Mesendoderm (in vitro differentiated cells): ENCODE results near the gene SGIP1.

Experiments used
- DNase-seq: peaks from one replicate; pipeline ENCODE4 v3.0.0; 2013
- H2AK5ac ChIP-seq: 2 replicates; pipeline ENCODE4 v1.6.1; 2013; ENCODE audit warnings: low read length, inconsistent platforms
- H2BK120ac ChIP-seq: 2 replicates; pipeline ENCODE4 v1.6.1; 2013; ENCODE audit warnings: low read depth, mild to moderate bottlenecking, low read length, moderate library complexity, mixed read lengths
- H2BK15ac ChIP-seq: replicated peaks from 2 replicates; pipeline ENCODE4 v1.6.1; 2013; ENCODE audit warnings: low read depth, mild to moderate bottlenecking, moderate library complexity
- H2BK5ac ChIP-seq: 2 replicates; pipeline ENCODE4 v1.6.1; 2013; ENCODE audit warnings: low read length, inconsistent platforms
- H3K18ac ChIP-seq: 2 replicates; pipeline ENCODE4 v1.6.1; 2013; ENCODE audit warnings: mild to moderate bottlenecking, low read length, mixed read lengths
- H3K23ac ChIP-seq: one replicate; pipeline ENCODE4 v1.6.1; 2013; ENCODE audit warnings: low read length
- H3K27ac ChIP-seq: 2 replicates; pipeline ENCODE4 v1.5.1; 2013; ENCODE audit warnings: low read depth, mild to moderate bottlenecking, inconsistent platforms, low read length, moderate library complexity
- H3K27me3 ChIP-seq: 2 replicates; pipeline ENCODE4 v1.6.1; 2013; ENCODE audit warnings: low read length, control low read depth, mild to moderate bottlenecking, inconsistent platforms; ENCODE audit not compliant: insufficient read depth, poor library complexity
- H3K36me3 ChIP-seq: 2 replicates; pipeline ENCODE4 v1.6.1; 2013; ENCODE audit warnings: low read length, inconsistent platforms; ENCODE audit not compliant: control insufficient read depth, insufficient read depth
- H3K4ac ChIP-seq: one replicate; pipeline ENCODE4 v1.6.1; 2013; ENCODE audit warnings: low read depth, mild to moderate bottlenecking, low read length, moderate library complexity
- H3K4me1 ChIP-seq: 2 replicates; pipeline ENCODE4 v1.6.1; 2013; ENCODE audit warnings: low read depth, low read length, inconsistent platforms; ENCODE audit not compliant: control insufficient read depth
- H3K4me2 ChIP-seq: 2 replicates; pipeline ENCODE4 v1.6.1; 2013; ENCODE audit warnings: low read length
- H3K4me3 ChIP-seq: 2 replicates; pipeline ENCODE4 v1.5.1; 2013; ENCODE audit warnings: mild to moderate bottlenecking, low read length
- H3K56ac ChIP-seq: one replicate; pipeline ENCODE4 v1.6.1; 2013; ENCODE audit warnings: low read length
- H3K79me1 ChIP-seq: 2 replicates; pipeline ENCODE4 v1.6.1; 2013; ENCODE audit warnings: low read length, inconsistent platforms
- H3K79me2 ChIP-seq: 2 replicates; pipeline ENCODE4 v1.6.1; 2013; ENCODE audit warnings: mild to moderate bottlenecking, low read length; ENCODE audit not compliant: control insufficient read depth, insufficient read depth
- H3K9ac ChIP-seq: 2 replicates; pipeline ENCODE4 v1.6.1; 2013; ENCODE audit warnings: low read length, inconsistent platforms
- H4K5ac ChIP-seq: one replicate; pipeline ENCODE4 v1.6.1; 2013; ENCODE audit warnings: low read length
- H4K8ac ChIP-seq: one replicate; pipeline ENCODE4 v1.6.1; 2013; ENCODE audit warnings: low read depth, mild to moderate bottlenecking, control low read depth, low read length, moderate library complexity
- WGBS: extraction: QIAGEN DNeasy Blood & Tissue Kit; methylation state at CpG from one replicate; pipeline ENCODE4 v1.1.7; 2013; ENCODE audit warnings: low lambda C conversion rate, missing lambda C conversion rate; ENCODE audit not compliant: insufficient coverage; ENCODE audit errors: extremely low coverage; 5-methylcytosine and 5-hydroxymethylcytosine counted together

SGIP1 gene

GRCh38 chr1:66752000-66752592 is 218.1 kb downstream of the SGIP1 start, which contains the start of gene DYNLT5:
TSS of gene DYNLT5 (plus strand) at chr1:66752459. CDS start at chr1:66754659, 2,200 bp downstream.
- Histone ChIP-seq H3K36me3 (no peaks in the 10 kb centered on the region), H4K5ac (no peak within 1 kb of the TSS), H4K8ac (no peak within 1 kb of the TSS), H3K4ac (no peak within 1 kb of the TSS), H3K27ac (no peak within 1 kb of the TSS), H3K23ac (no peak within 1 kb of the TSS), H2BK120ac (no peak within 1 kb of the TSS), H3K18ac (no peak within 1 kb of the TSS), H2BK15ac (no peak within 1 kb of the TSS), H2BK5ac (no peak within 1 kb of the TSS), H3K79me1 (no peaks in the 10 kb centered on the region), H3K4me1 (peaks cover 2% of the 10 kb centered on the region), H3K9ac (peak within 1 kb of the TSS; percentile 10), H3K4me2 (peak within 1 kb of the TSS; percentile 75), H3K4me3 (peak within 1 kb of the TSS; percentile 13), H2AK5ac (no peak within 1 kb of the TSS), H3K27me3 (no peaks in the 10 kb centered on the region), H3K79me2 (no peaks in the 10 kb centered on the region), H3K56ac (peak within 1 kb of the TSS; percentile 28)
- peak; percentile 80 for DNase-seq
- no CpG with 5 or more reads among the region's 35 CpGs for WGBS

- Histone ChIP-seq H3K9ac (peak overlapping the region; percentile 10), H3K36me3 (no peaks in the 10 kb centered on the region), H3K23ac (no peak overlapping the region), H3K27me3 (no peaks in the 10 kb centered on the region), H2BK15ac (no peak overlapping the region), H3K4me3 (peak overlapping the region; percentile 13), H2BK5ac (no peak overlapping the region), H4K8ac (no peak overlapping the region), H3K27ac (no peak overlapping the region), H3K4me2 (peak overlapping the region; percentile 75), H2BK120ac (no peak overlapping the region), H3K79me2 (no peaks in the 10 kb centered on the region), H2AK5ac (no peak overlapping the region), H3K79me1 (no peaks in the 10 kb centered on the region), H3K4ac (no peak overlapping the region), H3K18ac (no peak overlapping the region), H4K5ac (no peak overlapping the region), H3K56ac (peak overlapping the region; percentile 28), H3K4me1 (peaks cover 2% of the 10 kb centered on the region)
- DNase-seq, result peak; percentile 8
- no CpG with 5 or more reads among the region's 18 CpGs for WGBS
These were observed 218.9 kb downstream of the SGIP1 start for GRCh38 chr1:66752671-66753371.

- Histone ChIP-seq H3K4me1 (no peaks in the 10 kb centered on the region), H3K27ac (no peak overlapping the region), H3K4me3 (no peak overlapping the region), H2BK120ac (no peak overlapping the region), H3K56ac (no peak overlapping the region), H2BK5ac (no peak overlapping the region), H3K79me2 (no peaks in the 10 kb centered on the region), H4K8ac (no peak overlapping the region), H3K36me3 (no peaks in the 10 kb centered on the region), H3K79me1 (no peaks in the 10 kb centered on the region), H4K5ac (no peak overlapping the region), H2BK15ac (no peak overlapping the region), H3K27me3 (no peaks in the 10 kb centered on the region), H2AK5ac (no peak overlapping the region), H3K9ac (no peak overlapping the region), H3K23ac (no peak overlapping the region), H3K4me2 (no peak overlapping the region), H3K18ac (no peak overlapping the region), H3K4ac (no peak overlapping the region)
- no peak for DNase-seq
- no CpG with 5 or more reads among the region's 6 CpGs for WGBS
These were observed 223.8 kb downstream of the SGIP1 start for GRCh38 chr1:66757722-66758240.

- Histone ChIP-seq H3K79me2 (no peaks in the 10 kb centered on the region), H2AK5ac (no peak overlapping the region), H3K27me3 (no peaks in the 10 kb centered on the region), H3K23ac (no peak overlapping the region), H3K9ac (no peak overlapping the region), H3K4me1 (no peaks in the 10 kb centered on the region), H4K8ac (no peak overlapping the region), H3K4ac (no peak overlapping the region), H3K79me1 (no peaks in the 10 kb centered on the region), H3K36me3 (no peaks in the 10 kb centered on the region), H4K5ac (no peak overlapping the region), H2BK15ac (no peak overlapping the region), H3K4me3 (no peak overlapping the region), H2BK5ac (no peak overlapping the region), H2BK120ac (no peak overlapping the region), H3K27ac (no peak overlapping the region), H3K56ac (no peak overlapping the region), H3K18ac (no peak overlapping the region), H3K4me2 (no peak overlapping the region)
- no peak for DNase-seq
- WGBS, result no CpG with 5 or more reads among the region's 1 CpG
These were observed 224.3 kb downstream of the SGIP1 start for GRCh38 chr1:66758241-66758755.

GRCh38 chr1:66760506-66760905 is 226.6 kb downstream of the SGIP1 start:
- H3K27me3 ChIP-seq, result no peaks in the 10 kb centered on the region
- H4K8ac ChIP-seq, result no peak overlapping the region
- H3K27ac ChIP-seq, result no peak overlapping the region
- H3K18ac ChIP-seq, result no peak overlapping the region
- DNase-seq, result no peak
- no peak overlapping the region for H3K23ac ChIP-seq
- H4K5ac ChIP-seq, result no peak overlapping the region
- H2BK15ac ChIP-seq, result no peak overlapping the region
- H3K56ac ChIP-seq, result no peak overlapping the region
- no peaks in the 10 kb centered on the region for H3K79me1 ChIP-seq
- no peak overlapping the region for H3K4ac ChIP-seq
- no peak overlapping the region for H3K4me3 ChIP-seq
- no CpG with 5 or more reads among the region's 1 CpG for WGBS
- H3K79me2 ChIP-seq, result no peaks in the 10 kb centered on the region
- no peak overlapping the region for H2BK120ac ChIP-seq
- H3K36me3 ChIP-seq, result no peaks in the 10 kb centered on the region
- H3K4me1 ChIP-seq, result no peaks in the 10 kb centered on the region
- no peak overlapping the region for H2AK5ac ChIP-seq
- no peak overlapping the region for H2BK5ac ChIP-seq
- H3K9ac ChIP-seq, result no peak overlapping the region
- no peak overlapping the region for H3K4me2 ChIP-seq
